HepG2 (cell line): ENCODE results near the gene MXRA7. TPM values are rescaled to one million over a fixed set of nuclear protein-coding genes. Genes with fewer than 3 reads are reported as not detected.

Experiments used
- DBP ChIP-seq: sonication (generic); formaldehyde crosslinking; IDR thresholded peaks from 2 replicates; pipeline ENCODE4 v1.4.0; 2020; ENCODE audit warnings: missing genetic modification reagents; ENCODE audit errors: not compliant biosample characterization
- MED1 ChIP-seq: sonication (generic); formaldehyde crosslinking; IDR thresholded peaks from 2 replicates; pipeline ENCODE4 v1.4.0; 2020; ENCODE audit warnings: missing genetic modification reagents
- MEIS2 ChIP-seq: sonication (generic); formaldehyde crosslinking; IDR thresholded peaks from 2 replicates; pipeline ENCODE4 v1.9.0; 2021; ENCODE audit warnings: mild to moderate bottlenecking, missing genetic modification reagents
- PRDM15 ChIP-seq: sonication (generic); formaldehyde crosslinking; IDR thresholded peaks from 2 replicates; pipeline ENCODE4 v1.4.0; 2020; ENCODE audit warnings: missing genetic modification reagents
- U2AF2 ChIP-seq: fragments of 200-400 bp; formaldehyde crosslinking; IDR thresholded peaks from 2 replicates; pipeline ENCODE4 v1.6.1; 2017; ENCODE audit warnings: low read depth, mild to moderate bottlenecking, low read length
- ZC3H13 ChIP-seq: sonication (generic); formaldehyde crosslinking; IDR thresholded peaks from 2 replicates; pipeline ENCODE4 v1.8.1; 2023; ENCODE audit warnings: mild to moderate bottlenecking, missing genetic modification reagents, moderate library complexity
- ZNF251 ChIP-seq: sonication (generic); formaldehyde crosslinking; IDR thresholded peaks from 2 replicates; pipeline ENCODE4 v1.9.0; 2021; ENCODE audit warnings: mild to moderate bottlenecking, missing genetic modification reagents
- ZNF264 ChIP-seq: sonication (generic); formaldehyde crosslinking; IDR thresholded peaks from 2 replicates; pipeline ENCODE4 v1.4.0; 2020; ENCODE audit warnings: missing genetic modification reagents
- ZNF660 ChIP-seq: sonication (generic); formaldehyde crosslinking; IDR thresholded peaks from 2 replicates; pipeline ENCODE4 v1.5.1; 2020; ENCODE audit warnings: mild to moderate bottlenecking, low read depth, missing genetic modification reagents, borderline replicate concordance
- polyA plus RNA-seq, 8 experiments: library from polyadenylated mRNA; depleted of rRNA in 3 of 8; stranded (reverse) in 7 of 8; unstranded in 1 of 8; fragments of >200 nt; fragmentation: Illumina TruSeq in 4 of 8; extraction: Trizol in 4 of 8; gene quantifications; 2 replicates each; pipeline versions ENCODE4 v1.2.1 to v1.2.3, GENCODE V29; 2011 to 2016; ENCODE audit warnings: low read depth in 4 of 8, missing spikeins in 1 of 8, mixed read lengths in 1 of 8; ENCODE audit not compliant: insufficient read depth in 1 of 8
- total RNA-seq, 5 experiments: library from RNA; depleted of rRNA; stranded (reverse); fragments of >200 nt; fragmentation: Illumina TruSeq; extraction: Trizol; gene quantifications; 2 replicates each; pipeline ENCODE4 v1.2.3, GENCODE V29; 2016; ENCODE audit warnings: low read depth in 1 of 5

MXRA7 gene
- total and polyA plus RNA-seq, 2 of the 13 experiments (the other 11 are each of a cell fraction or from before 2014, with no cell fraction given) = 44.8 to 112 TPM

GRCh38 chr17:76658242-76658662, 52.5 kb downstream of the MXRA7 start (continued):
- TF ChIP-seq DBP (peak; percentile 12), ZNF660 (CRISPR knock-in tag) (no peak), ZC3H13 (CRISPR knock-in tag) (no peak), ZNF264 (CRISPR knock-in tag) (peak; percentile 32; the same call in 1 of the 2 replicates), U2AF2 (no peak), MEIS2 (CRISPR knock-in tag) (0 out of 2 replicates have a peak, but pooled peaks have one; percentile 18), PRDM15 (CRISPR knock-in tag) (peak; percentile 93), ZNF251 (CRISPR knock-in tag) (no peak), MED1 (CRISPR knock-in tag) (0 out of 2 replicates have a peak, but pooled peaks have one; percentile 20)
